ENCODE data around the gene HLA-A. TPM values are rescaled to one million over a fixed set of nuclear protein-coding genes. Genes with fewer than 3 reads are reported as not detected.
"Not testable (repeated sequence)": the region's sequence is repeated elsewhere in the genome, so short reads cannot be mapped to it uniquely, and the experiment has no call there.

HLA-A gene
- total and polyA plus RNA-seq, 7 experiments from 2014 or later, result 1,540 to 3,318 (median 1,985) TPM

- intact Hi-C loops (cut with micrococcal nuclease), result loop anchor here (1.0 to 5.0 kb wide), 8 partner anchors 15 to 175 kb away; partner anchors contain the start of genes HLA-A (in 2 of the 2) and PPP1R11 (in 2 of the 2)
- no peaks in the 10 kb centered on the region for H3K36me3 ChIP-seq (ENCODE audit: control insufficient read depth in 2 of 3, insufficient read depth in 3 of 3, low read length in 3 of 3)
- peak overlapping the region; percentile 95 for H3K27ac ChIP-seq (ENCODE audit: low read depth, low read length)
- H3K27ac Mint-ChIP-seq, result peak overlapping the region in 8 of 9 donors; percentile 90 to 99 (median 97)
- H3K4me1 ChIP-seq (ENCODE audit: control insufficient read depth in 2 of 2, insufficient read depth in 2 of 2, low read length in 2 of 2), result peaks cover 4 to 15% of the 10 kb centered on the region in 2 donors
- peaks cover 0 to 2% (median 0%) of the 10 kb centered on the region in 11 donors for H3K9me3 Mint-ChIP-seq
- H3K4me1 Mint-ChIP-seq, result peaks cover 4 to 51% (median 15%) of the 10 kb centered on the region in 7 donors
- DNase-seq (no peak), ATAC-seq (no peak)
- H3K4me3 Mint-ChIP-seq, result peak overlapping the region in 9 of 10 donors; percentile 83 to 97 (median 94)
- peak overlapping the region; percentile 68 for H3K4me3 ChIP-seq (ENCODE audit: low read length)
- ChIA-PET POLR2A (interaction anchor here (0.6 to 6.3 kb wide), 8 partner anchors 12 to 59 kb away, joined by 3 to 35 read pairs (median 4); partner anchors contain the start of gene HLA-A), CTCF (no interaction called here)
- H3K36me3 Mint-ChIP-seq, result peaks cover 0 to 17% (median 0%) of the 10 kb centered on the region in 5 donors
- H3K27me3 Mint-ChIP-seq, result no peaks in the 10 kb centered on the region
- no peaks in the 10 kb centered on the region for H3K27me3 ChIP-seq (ENCODE audit: control insufficient read depth in 2 of 2, insufficient read depth in 2 of 2, low read length in 2 of 2)
- no peaks in the 10 kb centered on the region for H3K9me3 ChIP-seq (ENCODE audit: control insufficient read depth in 2 of 3, low read length in 3 of 3)
Observed at GRCh38 chr6:29927275-29927569, 15.1 kb upstream of the HLA-A start.

GRCh38 chr6:29927841-29928388 is 14.4 kb upstream of the HLA-A start:
- ATAC-seq (no peak), DNase-seq (no peak)
- Histone ChIP-seq H3K4me3 (ENCODE audit: low read length) (no peak overlapping the region), H3K9me3 (ENCODE audit: control insufficient read depth in 2 of 3, low read length in 3 of 3) (no peaks in the 10 kb centered on the region), H3K27me3 (ENCODE audit: control insufficient read depth in 2 of 2, insufficient read depth in 2 of 2, low read length in 2 of 2) (no peaks in the 10 kb centered on the region), H3K27ac (ENCODE audit: low read depth, low read length) (peak overlapping the region; percentile 95), H3K4me1 (ENCODE audit: control insufficient read depth in 2 of 2, insufficient read depth in 2 of 2, low read length in 2 of 2) (peaks cover 4 to 15% of the 10 kb centered on the region in 2 donors), H3K36me3 (ENCODE audit: control insufficient read depth in 2 of 3, insufficient read depth in 3 of 3, low read length in 3 of 3) (no peaks in the 10 kb centered on the region)
- no peaks in the 10 kb centered on the region for H3K27me3 Mint-ChIP-seq
- CTCF ChIA-PET, result interaction anchor here (1.6 kb wide), 1 partner anchor 14 kb away, joined by 4 read pairs; no protein-coding TSS in a partner anchor
- POLR2A ChIA-PET, result interaction anchor here (0.6 to 6.3 kb wide), 9 partner anchors 11 to 41 kb away, joined by 3 to 35 read pairs (median 4); partner anchors contain the start of gene HLA-A
- H3K4me3 Mint-ChIP-seq, result peak overlapping the region in 9 of 10 donors; percentile 83 to 97 (median 94)
- H3K36me3 Mint-ChIP-seq, result peaks cover 0 to 17% (median 0%) of the 10 kb centered on the region in 5 donors
- intact Hi-C loops (cut with micrococcal nuclease), result loop anchor here (1.0 to 5.0 kb wide), 8 partner anchors 14 to 176 kb away; partner anchors contain the start of genes HLA-A (in 2 of the 2) and PPP1R11 (in 2 of the 2)
- H3K27ac Mint-ChIP-seq, result peak overlapping the region in 8 of 9 donors; percentile 90 to 99 (median 97)
- peaks cover 4 to 51% (median 15%) of the 10 kb centered on the region in 7 donors for H3K4me1 Mint-ChIP-seq
- peaks cover 0 to 2% (median 0%) of the 10 kb centered on the region in 11 donors for H3K9me3 Mint-ChIP-seq

GRCh38 chr6:29930047-29930446 is 12.3 kb upstream of the HLA-A start:
- POLR2A ChIA-PET, result interaction anchor here (1.4 to 6.3 kb wide), 5 partner anchors 9 to 45 kb away, joined by 3 to 35 read pairs (median 7); partner anchors contain the start of gene HLA-A
- H3K9me3 Mint-ChIP-seq; H3K9me3 ChIP-seq (ENCODE audit: control insufficient read depth in 2 of 3, low read length in 3 of 3); DNase-seq; ATAC-seq; H3K27me3 ChIP-seq (ENCODE audit: control insufficient read depth in 2 of 2, insufficient read depth in 2 of 2, low read length in 2 of 2); H3K27me3 Mint-ChIP-seq; H3K27ac Mint-ChIP-seq; H3K4me3 Mint-ChIP-seq; CTCF ChIA-PET; H3K4me3 ChIP-seq (ENCODE audit: low read length); H3K27ac ChIP-seq (ENCODE audit: low read depth, low read length); H3K36me3 ChIP-seq (ENCODE audit: control insufficient read depth in 2 of 3, insufficient read depth in 3 of 3, low read length in 3 of 3); intact Hi-C loops (cut with micrococcal nuclease): not testable (repeated sequence)
- H3K4me1 ChIP-seq (ENCODE audit: control insufficient read depth in 2 of 2, insufficient read depth in 2 of 2, low read length in 2 of 2), result peaks cover 4 to 15% of the 10 kb centered on the region in 2 donors
- Mint-ChIP-seq H3K4me1 (peaks cover 4 to 40% (median 15%) of the 10 kb centered on the region in 7 donors), H3K36me3 (peaks cover 0 to 19% (median 0%) of the 10 kb centered on the region in 5 donors)

- DNase-seq (no peak), ATAC-seq (no peak)
- Mint-ChIP-seq H3K27me3 (peaks cover 0 to 6% (median 0%) of the 10 kb centered on the region in 5 donors), H3K36me3 (peaks cover 0 to 32% (median 0%) of the 10 kb centered on the region in 5 donors), H3K4me3 (no peak overlapping the region), H3K27ac (no peak overlapping the region), H3K4me1 (peaks cover 0 to 10% (median 5%) of the 10 kb centered on the region in 7 donors), H3K9me3 (peaks cover 0 to 9% (median 0%) of the 10 kb centered on the region in 11 donors)
- ChIA-PET CTCF (no interaction called here), POLR2A (no interaction called here)
- Histone ChIP-seq H3K4me1 (ENCODE audit: control insufficient read depth in 2 of 2, insufficient read depth in 2 of 2, low read length in 2 of 2) (no peaks in the 10 kb centered on the region), H3K27me3 (ENCODE audit: control insufficient read depth in 2 of 2, insufficient read depth in 2 of 2, low read length in 2 of 2) (no peaks in the 10 kb centered on the region), H3K9me3 (ENCODE audit: control insufficient read depth in 2 of 3, low read length in 3 of 3) (no peaks in the 10 kb centered on the region), H3K27ac (ENCODE audit: low read depth, low read length) (no peak overlapping the region), H3K36me3 (ENCODE audit: control insufficient read depth in 2 of 3, insufficient read depth in 3 of 3, low read length in 3 of 3) (no peaks in the 10 kb centered on the region), H3K4me3 (ENCODE audit: low read length) (no peak overlapping the region)
- intact Hi-C loops (cut with micrococcal nuclease), result no loop called here
Observed at GRCh38 chr6:29933955-29934354, 8.4 kb upstream of the HLA-A start.

DNA sequence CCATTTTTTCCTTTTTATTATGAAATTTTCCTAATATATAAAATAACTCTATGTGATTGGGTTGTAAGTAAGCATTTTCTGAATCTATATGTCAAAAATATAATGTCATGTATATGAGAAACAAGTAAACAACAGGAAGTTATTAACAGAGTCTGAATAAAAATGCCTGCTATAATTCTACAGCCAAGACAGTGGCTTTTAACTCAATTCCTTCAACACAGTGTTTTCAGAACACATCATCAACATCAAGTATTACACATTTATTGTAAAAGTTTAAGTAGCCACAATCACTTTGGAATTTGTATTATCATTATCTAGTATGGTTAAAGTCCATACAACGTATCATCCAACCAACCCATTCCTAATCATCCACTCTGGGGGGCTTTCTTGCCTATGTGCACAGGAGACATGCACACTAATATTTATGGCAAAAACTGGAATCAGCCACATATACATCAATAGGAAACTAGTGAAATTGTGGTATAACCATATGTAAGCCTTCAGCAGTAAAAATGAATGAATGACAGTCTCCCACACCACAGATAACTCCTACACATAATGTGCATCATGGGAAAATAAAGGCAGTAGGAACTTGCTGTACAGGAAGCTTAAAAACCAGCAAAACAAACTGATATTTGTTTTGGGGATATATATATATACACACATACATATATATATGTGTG is 6.9 kb upstream of the HLA-A start:
- intact Hi-C loops (cut with micrococcal nuclease), result no loop called here
- Mint-ChIP-seq H3K27ac (no peak overlapping the region), H3K9me3 (peaks cover 0 to 9% (median 0%) of the 10 kb centered on the region in 11 donors), H3K4me3 (no peak overlapping the region), H3K27me3 (peaks cover 0 to 6% (median 0%) of the 10 kb centered on the region in 5 donors), H3K4me1 (peaks cover 2 to 17% (median 5%) of the 10 kb centered on the region in 7 donors), H3K36me3 (peaks cover 0 to 28% (median 0%) of the 10 kb centered on the region in 5 donors)
- Histone ChIP-seq H3K4me1 (ENCODE audit: control insufficient read depth in 2 of 2, insufficient read depth in 2 of 2, low read length in 2 of 2) (no peaks in the 10 kb centered on the region), H3K4me3 (ENCODE audit: low read length) (no peak overlapping the region), H3K27ac (ENCODE audit: low read depth, low read length) (no peak overlapping the region), H3K27me3 (ENCODE audit: control insufficient read depth in 2 of 2, insufficient read depth in 2 of 2, low read length in 2 of 2) (no peaks in the 10 kb centered on the region), H3K36me3 (ENCODE audit: control insufficient read depth in 2 of 3, insufficient read depth in 3 of 3, low read length in 3 of 3) (no peaks in the 10 kb centered on the region), H3K9me3 (ENCODE audit: control insufficient read depth in 2 of 3, low read length in 3 of 3) (no peaks in the 10 kb centered on the region)
- POLR2A ChIA-PET, result no interaction called here
- DNase-seq, result no peak
- no peak for ATAC-seq
- CTCF ChIA-PET, result no interaction called here

DNA sequence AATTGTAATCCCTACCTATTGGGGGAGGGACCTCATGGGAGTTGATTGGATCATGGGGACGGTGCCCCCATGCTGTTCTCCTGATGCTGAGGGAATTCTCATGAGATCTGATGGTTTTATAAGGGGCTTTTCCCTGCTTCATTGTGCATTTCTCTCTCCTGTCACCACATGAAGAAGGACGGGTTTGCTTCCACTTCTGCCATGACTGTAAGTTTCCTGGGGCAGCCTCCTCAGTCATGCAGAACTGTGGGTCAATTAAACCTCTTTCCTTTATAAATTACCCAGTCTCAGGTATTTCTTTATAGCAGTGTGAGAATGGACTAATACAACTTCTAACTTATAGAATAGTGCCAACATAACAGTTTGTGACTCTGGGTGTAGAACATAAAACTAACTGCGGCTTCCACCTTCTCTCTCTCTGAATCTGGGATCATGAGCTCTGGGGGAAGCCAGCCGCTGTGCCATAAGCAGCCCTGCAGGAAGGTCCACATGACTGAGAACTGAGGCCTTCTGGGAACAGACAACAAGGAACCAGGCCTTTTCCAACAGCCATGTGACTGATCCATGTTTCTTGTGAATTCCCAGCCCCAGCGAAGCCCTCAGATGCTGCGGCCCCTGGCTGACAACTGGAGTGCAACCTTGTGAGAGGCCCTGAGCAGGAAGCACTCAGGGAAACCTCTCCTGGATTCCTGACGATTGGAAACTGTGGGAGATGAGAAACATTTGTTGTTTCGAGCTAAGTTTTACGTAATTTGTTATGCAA is 3.4 kb upstream of the HLA-A start:
- peaks cover 6 to 16% (median 12%) of the 10 kb centered on the region in 3 experiments for H3K36me3 ChIP-seq (ENCODE audit: control insufficient read depth in 2 of 3, insufficient read depth in 3 of 3, low read length in 3 of 3)
- H3K27ac Mint-ChIP-seq, result peak overlapping the region in 1 of 9 donors; percentile 17
- intact Hi-C loops (cut with micrococcal nuclease), result no loop called here
- H3K27ac ChIP-seq (ENCODE audit: low read depth, low read length), result no peak overlapping the region
- peaks cover 2 to 9% of the 10 kb centered on the region in 2 donors for H3K4me1 ChIP-seq (ENCODE audit: control insufficient read depth in 2 of 2, insufficient read depth in 2 of 2, low read length in 2 of 2)
- peaks cover 0 to 6% (median 0%) of the 10 kb centered on the region in 5 donors for H3K27me3 Mint-ChIP-seq
- H3K27me3 ChIP-seq (ENCODE audit: control insufficient read depth in 2 of 2, insufficient read depth in 2 of 2, low read length in 2 of 2), result no peaks in the 10 kb centered on the region
- CTCF ChIA-PET, result no interaction called here
- no peaks in the 10 kb centered on the region for H3K9me3 ChIP-seq (ENCODE audit: control insufficient read depth in 2 of 3, low read length in 3 of 3)
- POLR2A ChIA-PET, result interaction anchor here (0.6 to 3.7 kb wide), 7 partner anchors 9 to 38 kb away, joined by 3 to 35 read pairs (median 5); no protein-coding TSS in a partner anchor
- no peak overlapping the region for H3K4me3 ChIP-seq (ENCODE audit: low read length)
- H3K4me1 Mint-ChIP-seq, result peaks cover 6 to 22% (median 15%) of the 10 kb centered on the region in 7 donors
- ATAC-seq (no peak), DNase-seq (no peak)
- H3K4me3 Mint-ChIP-seq, result peak overlapping the region in 2 of 10 donors; percentile 19 to 34
- H3K9me3 Mint-ChIP-seq, result peaks cover 0 to 9% (median 0%) of the 10 kb centered on the region in 11 donors
- H3K36me3 Mint-ChIP-seq, result peaks cover 4 to 42% (median 15%) of the 10 kb centered on the region in 5 donors
